ENCODE measurements around the gene EXOC6B.

DNA sequence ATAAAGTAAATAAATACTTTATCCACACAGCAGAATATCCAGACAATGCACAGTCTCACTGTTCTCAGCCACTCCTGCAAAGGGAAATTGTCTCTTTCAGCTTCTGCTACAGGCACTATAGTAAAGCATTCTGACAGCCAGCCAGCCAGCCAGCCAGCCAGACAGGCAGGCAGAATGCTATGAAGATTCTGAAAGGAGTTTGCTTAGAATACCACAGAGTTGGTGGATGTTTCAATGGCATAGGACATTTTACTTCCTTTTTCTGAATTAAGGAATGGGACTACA, 562.1 kb downstream of the EXOC6B start:
- no peak for TF ChIP-seq POLR2A (IDR thresholded peaks at IDR 0.05)
- TF ChIP-seq, protein P1, sequence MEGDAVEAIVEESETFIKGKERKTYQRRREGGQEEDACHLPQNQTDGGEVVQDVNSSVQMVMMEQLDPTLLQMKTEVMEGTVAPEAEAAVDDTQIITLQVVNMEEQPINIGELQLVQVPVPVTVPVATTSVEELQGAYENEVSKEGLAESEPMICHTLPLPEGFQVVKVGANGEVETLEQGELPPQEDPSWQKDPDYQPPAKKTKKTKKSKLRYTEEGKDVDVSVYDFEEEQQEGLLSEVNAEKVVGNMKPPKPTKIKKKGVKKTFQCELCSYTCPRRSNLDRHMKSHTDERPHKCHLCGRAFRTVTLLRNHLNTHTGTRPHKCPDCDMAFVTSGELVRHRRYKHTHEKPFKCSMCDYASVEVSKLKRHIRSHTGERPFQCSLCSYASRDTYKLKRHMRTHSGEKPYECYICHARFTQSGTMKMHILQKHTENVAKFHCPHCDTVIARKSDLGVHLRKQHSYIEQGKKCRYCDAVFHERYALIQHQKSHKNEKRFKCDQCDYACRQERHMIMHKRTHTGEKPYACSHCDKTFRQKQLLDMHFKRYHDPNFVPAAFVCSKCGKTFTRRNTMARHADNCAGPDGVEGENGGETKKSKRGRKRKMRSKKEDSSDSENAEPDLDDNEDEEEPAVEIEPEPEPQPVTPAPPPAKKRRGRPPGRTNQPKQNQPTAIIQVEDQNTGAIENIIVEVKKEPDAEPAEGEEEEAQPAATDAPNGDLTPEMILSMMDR (IDR thresholded peaks at IDR 0.05), result no peak

Data from esophagus squamous epithelium (tissue), 4 donors.